PC-9 (cell line): ENCODE data around the gene IL1F10. TPM values are rescaled to one million over a fixed set of nuclear protein-coding genes. Genes with fewer than 3 reads are reported as not detected.

Source experiments
- BruUV-seq: library from RNA; stranded (reverse); fragments of 400-500 nt; replicated peaks from 2 replicates; lab custom pipeline; 2021; lab: Mats Ljungman, UMichigan
- CTCF ChIA-PET: fragments of 300-600 bp; sonication (Branson Sonifier 250); formaldehyde crosslinking; loops from one replicate; lab custom pipeline; 2022; ENCODE audit warnings: antibody characterized with exemption; lab: Charles Lee
- POLR2A ChIA-PET: fragments of 300-600 bp; sonication (Branson Sonifier 250); formaldehyde crosslinking; loops from one replicate; lab custom pipeline; 2022; ENCODE audit warnings: antibody characterized with exemption; ENCODE audit not compliant: unreplicated experiment; lab: Charles Lee
- DNase-seq, 2 experiments: peaks; one replicate each; pipeline versions ENCODE4 v3.0.0 to v3.0.0-alpha.2; 2015 to 2022; ENCODE audit warnings: mixed read lengths in 1 of 2
- H2AFZ ChIP-seq: fragments of 200-600 bp; sonication (generic); 2 replicates; pipeline ENCODE4 v1.8.1; 2017; ENCODE audit warnings: antibody characterized with exemption
- H3F3A ChIP-seq: fragments of 200-600 bp; sonication (generic); 2 replicates; pipeline ENCODE4 v1.8.1; 2017; ENCODE audit warnings: antibody characterized with exemption, mild to moderate bottlenecking, low read depth; ENCODE audit not compliant: insufficient read depth
- H3K27ac ChIP-seq: fragments of 200-600 bp; sonication (generic); 2 replicates; pipeline ENCODE4 v1.6.1; 2016; ENCODE audit warnings: mixed run types
- H3K27me3 ChIP-seq: fragments of 200-600 bp; sonication (generic); 2 replicates; pipeline ENCODE4 v1.6.1; 2016; ENCODE audit warnings: low read depth, mixed run types; ENCODE audit not compliant: insufficient read depth
- H3K36me3 ChIP-seq: fragments of 200-600 bp; sonication (generic); 2 replicates; pipeline ENCODE4 v1.6.1; 2016; ENCODE audit warnings: low read depth, mixed run types
- H3K4me1 ChIP-seq: fragments of 200-600 bp; sonication (generic); replicated peaks from 2 replicates; pipeline ENCODE4 v1.6.1; 2016; ENCODE audit warnings: mixed run types; ENCODE audit not compliant: insufficient read depth
- H3K4me2 ChIP-seq: fragments of 200-600 bp; sonication (generic); 2 replicates; pipeline ENCODE4 v1.6.1; 2017; ENCODE audit warnings: mixed run types
- H3K4me3 ChIP-seq: fragments of 200-600 bp; sonication (generic); 2 replicates; pipeline ENCODE4 v1.6.1; 2016; ENCODE audit warnings: mixed run types
- H3K79me2 ChIP-seq: fragments of 200-600 bp; sonication (generic); 2 replicates; pipeline ENCODE4 v1.6.1; 2017; ENCODE audit warnings: low read depth, mixed run types
- H3K9me2 ChIP-seq: fragments of 200-600 bp; sonication (generic); 2 replicates; pipeline ENCODE4 v1.8.1; 2017; ENCODE audit warnings: mild to moderate bottlenecking; ENCODE audit not compliant: insufficient read depth
- H3K9me3 ChIP-seq: fragments of 200-600 bp; sonication (generic); 2 replicates; pipeline ENCODE4 v1.8.1; 2016; ENCODE audit warnings: low read depth; ENCODE audit not compliant: insufficient read depth
- H4K20me1 ChIP-seq: fragments of 200-600 bp; sonication (generic); 2 replicates; pipeline ENCODE4 v1.8.1; 2017; ENCODE audit not compliant: insufficient read depth
- CTCF ChIP-seq: fragments of 200-600 bp; sonication (generic); conservative IDR thresholded peaks from 2 replicates; pipeline ENCODE4 v1.6.1; 2017; ENCODE audit warnings: mixed run types, antibody characterized with exemption, mild to moderate bottlenecking, moderate library complexity
- EZH2 ChIP-seq: fragments of 200-600 bp; sonication (generic); IDR thresholded peaks from 2 replicates; pipeline ENCODE4 v1.8.0; 2017; ENCODE audit warnings: antibody characterized with exemption, low read depth
- intact Hi-C: fragments of 100-400 bp; cut with micrococcal nuclease; formaldehyde crosslinking; loops from one replicate; pipeline ENCODE4 v1.10.0; 2022; ENCODE audit not compliant: unreplicated experiment
- total RNA-seq: library from RNA; stranded (reverse); gene quantifications from 2 replicates; pipeline ENCODE4 v1.2.3, GENCODE V29; 2021

The IL1F10 gene
- total RNA-seq, 1 experiment from 2014 or later, result not detected

- BruUV-seq, result no TSS peak
These were observed 7.0 kb upstream of the IL1F10 start for GRCh38 chr2:113060796-113061195.

GRCh38 chr2:113061241-113061640 is 6.5 kb upstream of the IL1F10 start:
- TF ChIP-seq CTCF, result no peak
- no peak for TF ChIP-seq EZH2
- H4K20me1 ChIP-seq, result no peaks in the 10 kb centered on the region
- H2AFZ ChIP-seq, result no peak overlapping the region
- no peak for DNase-seq
- BruUV-seq, result no TSS peak
- intact Hi-C loops, result no loop called here
- peaks cover 15% of the 10 kb centered on the region; the same call in 1 of the 2 replicates for H3F3A ChIP-seq
- H3K4me1 ChIP-seq, result peaks cover 37% of the 10 kb centered on the region
- no peaks in the 10 kb centered on the region for H3K79me2 ChIP-seq
- no peaks in the 10 kb centered on the region for H3K9me2 ChIP-seq
- H3K4me2 ChIP-seq, result no peak overlapping the region
- H3K9me3 ChIP-seq, result peaks cover 13% of the 10 kb centered on the region
- H3K36me3 ChIP-seq, result no peaks in the 10 kb centered on the region
- no peak overlapping the region for H3K27ac ChIP-seq
- CTCF ChIA-PET, result no interaction called here
- POLR2A ChIA-PET, result no interaction called here
- H3K4me3 ChIP-seq, result no peak overlapping the region
- no peaks in the 10 kb centered on the region for H3K27me3 ChIP-seq

More at GRCh38 chr2:113060796-113061195, 7.0 kb upstream of the IL1F10 start:
- ChIA-PET POLR2A (no interaction called here), CTCF (interaction anchor here (0.9 kb wide), 1 partner anchor 19 kb away, joined by 4 read pairs; no protein-coding TSS in a partner anchor)
- no peaks in the 10 kb centered on the region for H3K9me2 ChIP-seq
- TF ChIP-seq EZH2 (no peak), CTCF (no peak)
- intact Hi-C loops, result no loop called here
- no peaks in the 10 kb centered on the region for H4K20me1 ChIP-seq
- no peak overlapping the region for H2AFZ ChIP-seq
- peaks cover 17% of the 10 kb centered on the region for H3K9me3 ChIP-seq
- no peak overlapping the region for H3K27ac ChIP-seq
- H3K79me2 ChIP-seq, result no peaks in the 10 kb centered on the region
- H3K4me2 ChIP-seq, result peak overlapping the region; percentile 27; the same call in 1 of the 2 replicates
- H3K4me3 ChIP-seq, result no peak overlapping the region
- H3K36me3 ChIP-seq, result no peaks in the 10 kb centered on the region
- DNase-seq, result no peak
- peaks cover 37% of the 10 kb centered on the region for H3K4me1 ChIP-seq
- H3K27me3 ChIP-seq, result no peaks in the 10 kb centered on the region
- H3F3A ChIP-seq, result peaks cover 15% of the 10 kb centered on the region; the same call in 1 of the 2 replicates

- Histone ChIP-seq H3K4me2 (no peak overlapping the region), H3F3A (peaks cover 15% of the 10 kb centered on the region; the same call in 1 of the 2 replicates), H3K79me2 (no peaks in the 10 kb centered on the region), H4K20me1 (no peaks in the 10 kb centered on the region), H3K4me3 (no peak overlapping the region), H3K9me2 (no peaks in the 10 kb centered on the region), H2AFZ (no peak overlapping the region), H3K9me3 (peaks cover 8% of the 10 kb centered on the region; the same call in 1 of the 2 replicates), H3K27me3 (no peaks in the 10 kb centered on the region), H3K4me1 (peaks cover 37% of the 10 kb centered on the region), H3K36me3 (no peaks in the 10 kb centered on the region), H3K27ac (no peak overlapping the region)
- no peak for DNase-seq
- CTCF ChIA-PET, result no interaction called here
- no peak for TF ChIP-seq EZH2
- TF ChIP-seq CTCF, result no peak
- POLR2A ChIA-PET, result no interaction called here
- intact Hi-C loops, result no loop called here
- BruUV-seq, result no TSS peak
These were observed 5.6 kb upstream of the IL1F10 start for GRCh38 chr2:113061896-113062770.
